CD1c-positive myeloid dendritic cell (primary cell): ENCODE measurements around the gene ACSF3.
A peak's percentile ranks its signal among the peaks of the same experiment; 100 is the strongest.

ENCODE experiments used
- DNase-seq: peaks from one replicate; pipeline ENCODE4 v3.0.0-alpha.2; 2016; ENCODE audit errors: extremely low spot score

ACSF3 gene

DNA sequence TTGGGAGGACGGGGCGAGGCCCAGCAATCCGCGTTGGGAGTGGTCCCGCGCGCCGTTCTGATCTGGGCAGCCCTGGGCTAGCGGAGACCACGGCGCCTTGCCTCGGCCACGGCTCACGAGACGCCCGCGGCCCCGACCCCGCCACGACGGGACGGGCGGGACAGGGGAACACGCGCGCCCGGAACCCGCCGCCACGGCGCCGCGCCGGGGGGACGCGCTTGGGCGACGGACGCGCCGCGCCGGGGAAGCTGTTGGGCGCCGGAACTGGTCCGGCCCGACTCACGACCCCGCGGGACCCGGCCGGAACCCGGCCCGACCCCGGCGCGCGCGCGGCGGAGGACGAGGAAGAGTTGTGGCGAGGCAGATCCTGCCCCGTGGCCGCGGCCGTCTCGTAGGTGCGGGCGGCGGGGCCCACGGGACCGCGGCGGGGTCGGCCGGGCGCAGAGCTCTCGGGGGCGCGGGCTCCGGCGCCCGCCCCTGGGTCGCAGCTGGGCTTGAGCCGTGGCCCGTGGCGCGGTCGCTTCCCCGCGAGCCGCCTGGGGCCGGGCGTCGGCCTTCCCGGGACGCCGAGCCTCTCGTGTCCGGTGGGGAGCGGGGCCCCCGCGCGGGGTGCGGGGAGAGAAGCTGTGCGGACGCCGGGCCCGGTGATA lies at the start of gene ACSF3:
TSS of gene ACSF3 (plus strand) at position 251 of the 650 bp plus-strand sequence. CDS start 6,830 bp downstream, outside the sequence.
- DNase-seq = peak; percentile 75

DNA sequence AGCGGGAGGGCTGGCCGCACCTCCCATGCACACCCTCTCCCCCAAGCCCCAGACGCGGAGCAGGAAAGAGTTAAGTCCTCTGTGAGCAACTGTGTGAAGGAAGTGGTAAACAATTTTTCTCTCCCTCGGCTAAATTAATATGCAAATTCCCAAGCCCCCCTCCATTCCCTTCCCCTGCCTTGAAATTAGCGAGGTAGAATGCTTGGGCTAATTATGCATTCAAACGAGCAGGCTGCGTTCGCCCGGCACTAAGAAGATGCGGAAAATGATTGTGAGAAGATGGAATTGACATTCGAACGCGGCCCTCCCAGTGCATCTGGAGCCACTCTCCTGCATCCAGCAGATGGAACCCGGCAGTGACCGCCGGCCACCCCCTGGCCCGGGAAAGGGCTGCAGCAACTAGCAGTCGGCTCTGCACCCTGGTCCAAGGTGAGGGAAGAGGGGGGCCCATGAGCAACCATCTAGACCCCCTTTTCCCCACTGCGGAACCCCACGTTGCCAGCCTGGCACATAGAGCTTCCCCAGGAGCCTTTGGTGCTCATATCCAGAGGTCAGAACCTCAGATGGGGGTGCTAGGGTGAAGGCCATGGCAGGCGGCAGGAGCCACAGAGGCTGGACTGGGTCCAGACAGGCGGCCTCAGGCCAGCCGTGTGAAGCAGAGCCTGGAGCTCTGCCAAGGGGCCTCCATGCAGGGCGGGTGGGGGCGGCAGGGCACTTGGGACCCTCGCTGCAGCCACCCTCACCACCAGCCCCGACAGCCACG lies 49.1 kb upstream of the ACSF3 start:
- DNase-seq = no peak

DNA sequence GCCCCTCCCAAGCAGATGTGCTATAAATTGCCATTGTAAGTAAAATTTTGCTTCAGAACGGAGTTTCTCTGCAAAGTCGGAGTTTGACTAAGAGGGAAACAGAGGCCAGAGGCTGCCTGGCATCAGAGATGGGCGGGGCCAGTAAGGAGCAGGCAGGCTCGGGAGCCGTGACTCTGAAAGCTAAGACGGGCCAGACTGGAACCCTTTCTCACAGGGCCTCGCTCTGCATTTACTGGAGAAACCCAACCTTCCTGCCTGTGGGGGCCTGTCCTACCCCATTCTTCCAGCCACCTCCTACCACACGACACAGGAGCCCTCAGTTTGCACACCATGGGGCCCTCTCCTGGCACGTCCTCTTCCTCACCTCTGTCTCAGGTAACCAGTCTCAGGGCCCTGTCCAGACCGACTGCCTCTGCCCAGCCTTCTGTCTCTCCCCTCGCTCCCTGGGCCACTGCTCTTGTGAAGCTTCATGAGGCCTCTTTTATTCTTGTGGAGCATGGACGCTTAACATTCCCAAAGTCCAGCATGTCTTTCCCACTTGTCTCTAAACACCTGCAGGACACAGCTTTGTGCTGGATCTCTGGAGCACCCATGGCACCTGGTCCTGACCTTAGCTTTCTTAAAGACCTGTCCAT lies 48.4 kb upstream of the ACSF3 start:
- DNase-seq = no peak

DNA sequence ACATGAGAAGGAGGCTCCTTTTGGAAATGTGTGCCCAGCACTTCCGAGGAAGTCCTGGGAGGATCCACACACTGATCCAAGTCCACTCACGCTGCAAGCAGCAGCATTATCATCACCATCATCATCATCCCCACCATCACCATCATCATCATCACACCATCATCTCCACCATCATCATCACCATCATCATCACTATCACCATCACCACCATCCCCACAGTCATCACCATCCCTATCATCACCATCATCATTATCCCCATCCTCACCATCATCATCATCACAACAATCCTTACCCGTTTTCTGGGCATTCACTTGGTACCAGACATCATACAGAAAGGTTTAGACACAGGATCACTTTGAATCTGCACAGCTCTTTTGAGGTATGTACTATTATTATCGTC lies 47.8 kb upstream of the ACSF3 start:
- no peak for DNase-seq

DNA sequence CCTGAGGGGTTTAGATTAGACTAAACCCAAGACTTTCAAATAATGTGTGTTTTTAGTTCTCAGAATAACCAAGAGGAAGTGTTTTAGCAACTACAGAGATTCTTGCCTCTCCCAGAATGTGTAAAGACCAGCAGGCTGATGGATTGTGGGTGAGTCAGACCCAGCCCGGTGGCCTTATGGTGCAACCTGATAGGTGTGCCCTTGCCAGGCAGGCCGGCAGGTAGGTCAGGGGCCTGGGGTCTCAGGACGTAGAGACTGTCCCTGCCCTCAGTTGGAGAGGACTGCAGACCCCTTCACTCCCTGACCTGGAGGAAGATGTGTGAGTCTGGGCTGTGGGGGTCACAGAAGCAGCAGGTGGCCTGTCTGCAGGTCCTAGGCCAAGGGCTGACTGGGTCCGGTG lies 47.2 kb upstream of the ACSF3 start:
- DNase-seq = peak; percentile 17

DNA sequence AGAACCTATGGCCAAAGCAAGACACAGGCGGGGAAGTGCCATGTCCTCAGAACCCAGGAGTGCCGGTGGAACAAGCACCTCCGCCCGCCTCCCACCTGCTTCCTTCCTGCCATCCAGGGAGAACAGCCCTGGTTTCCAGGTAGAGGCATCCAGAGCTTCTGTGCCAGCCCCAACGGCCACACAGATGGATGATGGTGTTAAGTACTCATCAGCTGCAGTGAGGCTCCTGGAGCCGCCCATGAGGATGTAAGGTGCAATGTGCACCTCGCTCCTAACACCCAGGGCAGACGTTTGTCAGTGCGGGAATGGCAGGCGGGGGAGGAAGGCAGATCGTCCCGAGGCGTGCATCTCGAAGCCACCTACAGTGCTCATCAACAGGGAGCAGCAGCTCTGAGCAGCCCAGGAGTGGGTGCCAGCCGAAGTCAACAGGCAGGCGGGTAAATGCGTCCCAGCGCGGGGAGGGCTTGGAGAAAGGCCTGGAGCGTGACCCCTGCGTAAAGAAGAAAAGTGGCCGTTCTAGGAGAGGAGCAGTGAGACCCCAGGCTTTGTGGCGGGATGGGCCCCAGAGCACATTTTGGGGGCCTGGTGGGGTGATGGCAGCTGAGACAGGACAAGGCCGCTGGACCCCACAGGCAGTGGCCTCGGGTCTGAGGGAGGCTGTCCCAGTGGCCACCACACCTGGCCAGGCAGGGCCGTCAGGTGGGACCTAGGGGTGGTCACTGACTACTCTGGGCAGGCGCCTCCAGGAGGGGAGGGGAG lies 46.1 kb upstream of the ACSF3 start:
- no peak for DNase-seq

DNA sequence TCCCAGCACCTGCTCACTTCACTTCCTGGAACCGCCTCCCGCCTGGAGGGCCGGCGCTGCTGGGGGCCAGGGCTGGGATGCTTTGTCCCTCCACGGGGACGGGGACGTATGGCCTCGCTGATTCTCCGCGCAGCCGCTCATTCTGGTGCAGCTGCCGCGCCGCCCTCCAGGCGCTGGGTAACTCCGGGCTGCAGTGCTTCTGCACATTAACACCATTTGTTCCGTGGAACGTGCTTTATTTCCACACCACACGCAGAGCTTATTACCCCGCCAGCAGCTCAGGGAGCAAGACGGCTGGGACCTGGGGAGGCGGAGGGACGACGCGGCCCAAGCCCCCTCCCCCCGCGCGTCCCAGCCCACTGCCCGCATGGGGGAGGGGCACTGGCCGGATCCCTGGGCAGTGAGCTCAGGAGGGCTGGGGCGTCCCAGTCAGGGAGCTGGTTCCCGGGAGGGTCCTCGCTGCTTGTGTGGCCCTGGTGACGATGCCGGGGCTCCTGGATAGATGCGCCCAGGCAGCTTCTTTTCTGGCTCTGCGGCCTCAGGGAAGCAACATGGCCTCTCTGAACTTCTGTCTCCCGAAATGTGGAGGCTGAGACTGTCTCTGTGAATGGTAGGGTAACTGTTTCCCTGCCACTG lies 45.4 kb upstream of the ACSF3 start:
- no peak for DNase-seq

DNA sequence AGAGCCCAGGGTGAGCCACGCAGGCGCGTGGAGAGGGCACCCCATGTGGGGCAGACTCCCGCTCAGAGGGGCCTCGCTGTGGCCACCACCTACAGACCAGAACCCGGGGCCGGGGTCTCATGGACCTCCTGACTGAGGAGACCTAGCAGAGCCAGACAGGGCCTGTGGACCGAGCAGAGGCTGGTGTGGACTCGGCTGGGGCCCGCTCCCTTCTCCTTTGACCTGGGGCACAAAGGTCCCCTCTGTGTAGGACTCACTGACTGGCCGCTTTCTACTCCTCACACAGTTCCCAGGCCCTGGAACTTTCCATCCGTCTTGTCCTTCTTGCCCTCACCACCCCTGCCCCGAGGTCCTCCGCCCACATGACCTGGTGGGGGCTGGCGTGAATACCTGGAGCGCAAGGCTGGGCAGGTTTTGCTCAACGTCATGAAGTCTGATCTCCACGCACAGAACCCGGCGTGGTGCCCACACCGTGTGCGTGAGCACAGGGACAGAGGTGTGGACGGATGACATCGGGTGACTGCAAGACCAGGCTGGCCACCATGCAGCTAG lies 44.7 kb upstream of the ACSF3 start:
- DNase-seq = no peak

DNA sequence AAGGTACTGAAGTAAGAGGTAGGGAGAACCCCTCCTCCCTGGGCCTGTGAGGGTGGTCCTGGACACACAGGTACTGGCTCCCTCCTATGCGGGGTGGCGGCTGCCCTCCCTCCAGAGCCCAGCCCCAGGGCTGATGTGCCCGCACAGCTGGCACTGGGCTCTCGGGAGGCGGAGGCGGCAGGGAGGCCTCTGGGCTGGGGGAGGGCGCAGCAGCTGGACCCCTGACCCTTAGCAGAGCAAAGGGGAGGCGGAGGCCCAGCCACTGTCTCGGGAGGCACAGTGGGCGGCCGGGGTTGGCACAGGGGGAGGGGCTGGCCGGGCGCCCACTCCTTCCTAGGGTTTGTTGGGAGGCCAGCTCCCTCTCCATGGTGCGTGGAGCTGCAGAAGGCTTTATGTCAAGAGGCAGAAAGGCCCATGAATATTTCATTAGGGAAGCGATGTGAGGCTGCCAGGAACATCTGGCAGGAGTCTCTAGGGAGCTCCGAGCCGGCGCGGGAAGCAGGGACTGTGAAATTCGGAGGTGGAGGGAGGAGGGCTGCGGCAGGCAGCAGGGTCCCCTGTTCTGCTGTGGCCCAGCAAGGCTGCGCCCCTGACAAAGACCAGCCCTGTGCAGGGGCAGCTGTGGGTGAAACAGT lies 44.1 kb upstream of the ACSF3 start:
- DNase-seq = no peak

DNA sequence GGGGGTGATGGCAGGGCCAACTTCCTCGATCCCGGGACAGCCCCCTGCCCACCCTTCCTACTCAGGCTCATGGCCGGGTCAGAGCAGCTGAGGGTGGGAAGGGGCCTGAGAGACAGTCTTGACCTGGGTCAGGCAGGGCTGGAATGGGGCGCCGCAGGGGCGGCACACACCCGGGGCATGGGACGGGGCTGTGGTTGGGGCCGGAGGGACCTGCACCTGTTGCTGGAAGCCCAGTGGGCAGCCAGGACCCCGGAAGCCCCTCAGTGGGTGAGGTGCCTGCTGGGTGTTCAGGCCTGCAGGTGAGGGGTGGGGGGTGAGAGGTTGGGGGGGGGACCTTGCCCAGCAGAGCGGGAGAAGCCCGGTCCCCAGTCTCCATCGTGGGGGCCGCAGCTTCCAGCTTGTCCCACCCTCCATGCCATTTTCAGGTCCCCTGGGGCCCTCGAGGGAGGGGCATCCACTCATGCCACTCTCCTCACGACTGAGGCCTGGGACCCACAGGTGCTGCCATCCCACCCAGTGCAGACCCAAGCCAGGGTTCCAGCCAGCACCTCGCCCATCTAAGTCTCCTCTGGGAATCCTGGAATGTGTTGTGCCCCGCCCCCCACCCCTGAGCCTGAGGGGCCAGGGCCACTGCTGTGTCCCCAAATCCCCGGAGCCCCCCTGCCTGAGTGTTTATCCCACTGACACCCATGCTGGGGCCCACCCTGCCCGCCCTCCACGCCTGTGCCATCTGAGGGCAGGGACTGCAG lies 43.4 kb upstream of the ACSF3 start:
- DNase-seq = no peak

DNA sequence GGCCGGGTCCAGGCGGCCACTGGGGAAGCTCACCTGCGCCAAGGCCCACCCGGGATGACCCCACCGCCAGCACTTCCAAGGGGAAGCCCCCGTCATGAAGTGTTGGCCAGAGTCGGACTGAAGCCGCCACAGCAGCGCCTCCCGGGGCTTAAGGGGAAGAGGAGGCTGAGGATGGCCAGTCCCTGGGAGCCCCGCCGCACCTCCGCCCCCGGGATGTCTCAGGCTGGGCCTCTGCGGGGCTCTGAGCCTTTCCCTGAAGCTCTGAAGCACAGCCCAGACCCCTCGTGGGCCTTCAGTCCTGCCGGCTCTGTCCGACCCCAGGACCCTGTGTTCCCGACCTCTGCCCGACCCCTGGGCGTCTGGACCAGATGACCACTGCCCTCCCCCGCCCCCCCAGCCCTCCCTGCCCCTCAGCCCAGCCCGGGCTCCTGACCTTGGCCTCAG lies 42.8 kb upstream of the ACSF3 start:
- DNase-seq = no peak

DNA sequence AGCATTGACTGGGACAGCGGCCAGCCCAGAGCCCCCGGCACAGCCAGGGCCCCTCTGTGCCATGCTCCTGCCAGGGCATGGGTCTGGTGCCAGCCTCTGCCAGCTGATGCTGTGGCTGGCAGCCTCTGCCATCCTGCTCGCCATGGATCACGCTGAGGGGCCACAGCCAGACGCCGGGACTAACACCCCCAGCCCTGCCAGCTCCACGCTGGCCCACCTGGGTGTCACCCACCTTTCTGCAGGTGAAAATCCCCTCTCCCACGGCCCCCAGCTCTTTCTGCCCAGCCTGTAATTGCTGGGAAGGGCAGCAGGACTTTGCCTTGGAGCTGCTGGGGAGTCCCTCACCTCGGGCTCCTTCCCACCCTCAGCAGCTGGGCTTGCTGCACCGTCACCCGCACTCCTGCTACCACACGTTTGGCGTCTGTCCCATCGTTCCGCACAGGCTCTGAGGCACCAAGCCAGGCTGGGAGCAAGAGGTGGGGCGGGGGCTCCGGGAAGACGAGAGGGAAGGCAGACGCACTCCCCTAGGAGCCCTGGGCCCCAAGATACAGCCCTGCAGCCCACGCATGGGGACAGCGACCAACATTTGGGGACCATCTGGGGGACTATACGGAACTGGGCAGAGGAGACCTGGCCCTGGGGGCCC lies 42.0 kb upstream of the ACSF3 start:
- DNase-seq = no peak

DNA sequence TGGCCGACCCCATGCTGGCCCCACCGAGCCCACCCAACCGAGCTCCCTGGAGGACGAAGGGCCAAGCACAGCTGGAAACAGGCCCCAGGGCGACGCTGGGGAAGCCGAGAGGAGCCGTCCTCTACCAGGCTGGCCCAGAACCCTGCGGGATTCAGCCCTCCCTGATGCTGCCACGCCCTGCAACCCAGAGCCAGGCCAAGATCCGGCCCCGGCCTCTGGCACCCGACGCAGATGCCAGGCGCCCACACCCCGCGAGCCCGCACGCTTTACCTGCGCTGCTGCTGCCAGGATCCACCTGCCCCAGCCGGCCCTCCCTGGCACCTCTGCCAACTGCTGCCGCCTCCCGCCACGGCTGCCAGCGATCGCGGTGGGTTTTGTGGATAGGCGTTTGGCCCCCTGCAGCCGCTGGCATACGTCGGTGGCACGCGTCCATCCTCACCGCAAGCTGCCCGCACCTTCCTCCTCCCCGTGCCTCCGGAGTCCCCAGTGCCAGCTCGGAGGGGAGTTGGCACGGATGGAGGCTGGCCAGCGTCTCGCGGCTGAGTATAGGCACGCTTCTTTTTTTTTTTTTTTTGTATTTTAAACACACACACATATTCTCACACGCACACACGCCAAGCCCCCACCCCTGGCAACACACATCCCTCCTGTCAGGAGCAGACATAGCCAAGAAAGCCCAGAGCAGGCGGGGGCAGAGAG lies 41.3 kb upstream of the ACSF3 start:
- DNase-seq = no peak

DNA sequence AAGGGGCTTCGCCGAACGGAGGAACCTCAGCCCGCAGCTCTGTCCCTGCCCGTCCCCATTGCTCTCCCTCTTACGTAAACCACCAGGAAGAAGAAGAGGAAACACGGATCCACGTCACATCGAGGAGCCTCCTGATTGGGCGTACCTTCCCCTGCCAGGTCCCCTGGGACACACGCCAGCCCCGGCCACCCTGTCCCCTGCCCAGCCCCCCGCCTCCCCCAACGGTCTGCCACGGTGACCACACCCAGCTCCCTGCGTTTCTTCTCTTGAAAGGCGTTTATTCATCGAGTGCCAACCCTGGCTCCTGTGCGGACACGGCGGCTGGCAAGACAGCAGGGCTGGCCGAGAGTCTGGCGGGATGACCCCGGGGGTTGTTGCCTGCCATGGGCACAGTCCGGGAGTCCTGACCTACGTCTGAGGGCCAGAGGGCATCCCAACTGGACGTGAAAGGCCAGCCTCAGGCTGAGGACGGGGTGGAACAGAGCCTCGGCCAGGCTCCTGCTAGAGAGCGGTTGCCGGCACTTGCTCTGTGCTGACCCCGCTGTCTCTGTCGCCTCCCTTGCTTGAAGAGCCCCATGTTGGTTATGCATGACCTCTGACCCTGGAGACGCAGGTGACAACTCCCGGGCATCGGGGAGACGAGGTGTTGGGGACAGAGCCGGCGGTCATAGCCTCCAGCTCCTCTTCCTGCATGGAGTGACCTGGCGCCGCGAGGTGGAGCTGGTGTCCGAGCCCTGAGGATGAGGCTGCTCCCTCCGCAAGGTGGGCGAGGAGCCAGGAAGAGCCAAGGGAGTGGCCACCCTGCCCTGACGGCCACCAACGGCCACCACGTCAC lies 40.5 kb upstream of the ACSF3 start:
- peak; percentile 60 for DNase-seq

DNA sequence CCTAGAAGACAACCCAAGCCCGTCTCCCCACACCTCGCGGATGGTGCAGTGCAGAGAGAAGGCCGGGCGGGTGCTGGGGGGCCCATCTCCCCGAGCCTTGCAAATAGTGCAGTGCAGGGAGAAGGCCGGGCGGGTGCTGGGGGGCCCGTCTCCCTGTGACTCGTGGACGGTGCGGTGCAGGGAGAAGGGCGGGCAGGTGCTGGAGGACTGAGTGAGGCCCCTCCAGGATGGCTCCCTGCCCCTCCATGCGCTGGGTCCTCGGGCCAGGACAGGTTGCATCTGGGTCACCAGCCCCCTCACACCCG lies 40.0 kb upstream of the ACSF3 start:
- DNase-seq = no peak

DNA sequence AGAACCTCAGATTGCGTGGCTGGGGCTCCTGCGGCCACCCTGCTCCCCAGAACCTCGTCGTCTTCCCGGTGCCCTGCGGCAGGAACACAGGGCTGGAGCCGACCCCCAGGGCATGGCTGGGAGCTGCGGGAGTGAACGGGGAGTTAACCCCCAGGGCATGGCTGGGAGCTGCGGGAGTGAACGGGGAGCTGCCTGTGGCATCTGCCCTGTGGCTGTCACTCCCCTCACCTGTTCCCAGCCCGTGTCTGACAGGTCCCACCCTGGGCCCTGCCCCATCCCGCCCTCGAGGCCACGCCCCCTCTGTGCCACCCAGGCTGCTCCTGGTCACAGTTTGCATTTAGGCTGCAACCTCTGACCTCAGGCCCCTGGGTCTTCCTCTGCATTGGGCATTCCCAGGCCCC lies 39.4 kb upstream of the ACSF3 start:
- no peak for DNase-seq

DNA sequence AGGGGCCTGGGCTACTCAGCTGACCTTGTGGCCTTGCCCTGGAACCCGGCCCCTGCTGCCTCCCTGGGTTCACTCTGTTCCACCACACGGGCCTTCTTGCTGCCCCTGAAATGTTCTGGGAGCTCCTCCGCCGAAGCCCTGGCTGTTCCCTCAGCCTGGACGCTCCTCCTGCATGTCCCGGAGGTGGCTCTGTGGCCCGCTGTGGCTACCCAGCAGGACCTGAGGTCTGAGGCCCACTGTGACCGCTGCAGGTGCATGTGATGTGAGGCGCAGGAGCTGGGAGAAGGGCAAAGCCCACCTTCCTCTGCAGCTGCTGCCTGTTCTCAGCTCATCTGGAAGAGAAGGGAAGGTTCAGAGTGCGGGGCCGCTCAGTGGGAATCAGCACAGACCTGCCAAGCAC lies 38.9 kb upstream of the ACSF3 start:
- no peak for DNase-seq

DNA sequence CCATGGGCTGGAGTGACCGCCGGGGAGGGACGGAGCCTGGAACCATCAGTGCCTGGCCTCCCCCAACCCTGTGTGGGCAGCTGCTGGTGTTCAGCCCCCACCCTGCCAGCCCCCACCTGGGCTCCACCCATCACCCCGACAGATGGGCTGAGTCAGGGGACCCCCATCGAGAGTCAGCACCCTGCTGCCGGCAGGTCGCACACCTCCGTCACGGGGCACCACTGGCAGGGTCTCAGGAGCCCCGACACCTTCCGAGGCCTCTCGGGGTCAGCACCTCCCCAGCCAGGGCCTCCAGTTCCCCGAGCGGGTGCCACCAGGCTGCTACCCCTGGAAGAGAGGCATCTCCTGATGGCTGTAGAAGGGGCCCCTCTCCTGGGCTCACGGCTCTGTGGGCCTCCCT lies 38.3 kb upstream of the ACSF3 start:
- DNase-seq = no peak
